Measurements from ENCODE around the gene JTB. TPM values are rescaled to one million over a fixed set of nuclear protein-coding genes. Genes with fewer than 3 reads are reported as not detected.

The JTB gene
- total RNA-seq, 3 donors from 2014 or later: 257 to 294 (median 273) TPM

Other genes with a start within 250 kb of the JTB start
- 10 to 100 TPM; 46.9 to 49.4 (median 48.5) TPM for gene INTS3, start 249.6 kb downstream of the JTB start, total RNA-seq
- 1 to 10 TPM; 3.8 to 6.0 (median 6.0) TPM for gene SLC27A3, start 202.3 kb downstream of the JTB start, total RNA-seq
- 10 to 100 TPM; 57.3 to 58.3 (median 57.7) TPM for gene GATAD2B, start 54.7 kb downstream of the JTB start, total RNA-seq
- gene DENND4B, start 31.0 kb downstream of the JTB start, total RNA-seq: 100 to 1,000 TPM; 110 to 117 (median 115) TPM
- gene CRTC2, start 19.1 kb downstream of the JTB start, total RNA-seq: 10 to 100 TPM; 43.7 to 56.0 (median 51.7) TPM
- 10 to 100 TPM; 72.6 to 79.3 (median 73.9) TPM for gene SLC39A1, start 14.1 kb downstream of the JTB start, total RNA-seq
- gene CREB3L4, start 9.8 kb downstream of the JTB start, total RNA-seq: 1 to 10 TPM; 4.2 to 4.3 (median 4.3) TPM
- 10 to 100 TPM in 1 of 3 donors, 1 to 10 TPM in 2; 7.0 to 16.0 (median 9.3) TPM for gene RAB13, start 8.7 kb upstream of the JTB start, total RNA-seq
- 1,000 to 10,000 TPM; 2,132 to 2,236 (median 2,176) TPM for gene RPS27, start 13.1 kb upstream of the JTB start, total RNA-seq
- gene NUP210L, start 177.4 kb upstream of the JTB start, total RNA-seq: under 1 TPM; 0.05 to 0.08 (median 0.08) TPM
- 100 to 1,000 TPM; 788 to 834 (median 808) TPM for gene TPM3, start 214.4 kb upstream of the JTB start, total RNA-seq
- not detected for gene CFAP141, start 228.7 kb upstream of the JTB start, total RNA-seq
- 100 to 1,000 TPM; 299 to 328 (median 318) TPM for gene UBAP2L, start 243.3 kb upstream of the JTB start, total RNA-seq